Adipose tissue (tissue), 3 donors: ENCODE data around the gene PAOX. TPM values are rescaled to one million over a fixed set of nuclear protein-coding genes. Genes with fewer than 3 reads are reported as not detected.
"Not testable (repeated sequence)": the region's sequence is repeated elsewhere in the genome, so short reads cannot be mapped to it uniquely, and the experiment has no call there.

Source experiments
- H3K27ac ChIP-seq: one replicate; pipeline ENCODE4 v1.5.1; 2013; ENCODE audit warnings: low read depth, low read length
- WGBS, 3 donors: extraction: QIAGEN DNeasy Blood & Tissue Kit; methylation state at CpG; one replicate each; pipeline ENCODE4 v1.1.7; 2013; 5-methylcytosine and 5-hydroxymethylcytosine counted together
- polyA plus RNA-seq, 3 donors: library from polyadenylated mRNA; stranded (reverse); fragments of 200-250 nt; gene quantifications; one replicate each; pipeline ENCODE4 v1.2.3, GENCODE V29; 2013
- donor health status: healthy with polysubstance abuse.
- donor health status: Bipolar disorder and iron deficiency.
- donor health status: healthy.

Gene PAOX
- polyA plus RNA-seq, 3 donors = 4.5 to 5.7 (median 5.4) TPM

DNA sequence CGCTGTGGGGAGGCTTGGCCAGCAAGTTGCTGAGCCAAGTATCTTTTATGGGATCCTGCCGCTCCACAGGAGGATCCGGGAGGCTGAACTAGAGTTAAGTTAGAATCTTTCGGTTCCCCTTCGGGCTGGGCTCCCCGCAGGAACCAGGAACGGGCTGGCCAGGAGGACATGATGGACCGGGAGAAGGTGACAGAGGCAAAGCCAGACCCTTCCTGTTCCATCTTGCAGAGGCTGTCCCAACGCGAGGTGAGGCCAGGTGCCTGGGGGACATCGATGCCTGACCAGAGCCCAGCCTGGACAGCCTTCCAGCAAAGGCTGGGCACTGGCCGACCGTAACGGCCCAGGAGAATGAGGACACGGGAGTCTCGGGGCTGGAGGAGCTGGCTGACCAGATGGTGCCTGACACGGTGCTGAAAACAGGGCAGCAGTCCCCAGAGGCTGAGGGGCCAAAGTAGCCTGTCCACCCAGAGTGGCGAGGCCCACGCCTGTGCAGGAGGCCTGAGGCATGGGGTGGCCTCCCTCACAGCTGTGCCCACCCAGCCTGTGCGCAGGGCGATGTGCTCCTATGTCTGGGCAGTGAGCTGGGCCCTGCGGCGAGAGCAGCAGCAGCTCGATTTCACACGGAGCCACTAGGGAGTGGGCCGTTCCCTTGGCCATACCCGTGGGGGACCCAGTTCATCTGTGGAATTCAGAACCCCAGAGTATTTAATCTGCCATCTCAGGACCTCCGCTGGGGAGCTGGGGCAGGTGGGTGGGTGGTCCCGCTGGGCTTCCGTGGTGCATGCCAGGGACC lies 1.8 kb upstream of the PAOX start:
- WGBS, 3 donors = 89 to 93% (median 93%) methylated on average over 30 of the region's 30 CpGs
- H3K27ac ChIP-seq = no peak overlapping the region

DNA sequence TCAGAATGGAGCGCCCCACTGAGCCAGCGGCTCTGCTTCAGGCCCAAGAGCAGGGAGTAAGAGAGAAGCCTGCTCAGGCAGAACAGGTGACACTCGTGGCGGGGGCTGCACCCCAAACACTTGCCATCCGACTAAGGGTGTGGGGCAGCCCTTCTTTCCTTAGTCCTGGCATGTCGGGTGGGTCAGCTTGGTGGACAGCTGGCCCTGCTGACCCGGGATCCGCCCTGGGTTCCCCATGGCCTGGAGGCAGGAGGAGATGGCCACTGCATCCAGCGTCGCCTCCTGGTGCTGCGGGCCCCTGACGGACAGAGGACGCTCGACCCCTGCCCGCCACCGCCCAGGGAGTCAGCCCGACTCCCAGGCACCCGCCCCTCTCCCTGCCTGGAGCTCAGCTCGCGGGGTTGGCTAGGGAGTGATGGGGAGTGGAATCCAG lies 1.2 kb upstream of the PAOX start:
- WGBS, 3 donors = 29 to 30% (median 29%) methylated on average over 20 of the region's 20 CpGs
- H3K27ac ChIP-seq = no peak overlapping the region

DNA sequence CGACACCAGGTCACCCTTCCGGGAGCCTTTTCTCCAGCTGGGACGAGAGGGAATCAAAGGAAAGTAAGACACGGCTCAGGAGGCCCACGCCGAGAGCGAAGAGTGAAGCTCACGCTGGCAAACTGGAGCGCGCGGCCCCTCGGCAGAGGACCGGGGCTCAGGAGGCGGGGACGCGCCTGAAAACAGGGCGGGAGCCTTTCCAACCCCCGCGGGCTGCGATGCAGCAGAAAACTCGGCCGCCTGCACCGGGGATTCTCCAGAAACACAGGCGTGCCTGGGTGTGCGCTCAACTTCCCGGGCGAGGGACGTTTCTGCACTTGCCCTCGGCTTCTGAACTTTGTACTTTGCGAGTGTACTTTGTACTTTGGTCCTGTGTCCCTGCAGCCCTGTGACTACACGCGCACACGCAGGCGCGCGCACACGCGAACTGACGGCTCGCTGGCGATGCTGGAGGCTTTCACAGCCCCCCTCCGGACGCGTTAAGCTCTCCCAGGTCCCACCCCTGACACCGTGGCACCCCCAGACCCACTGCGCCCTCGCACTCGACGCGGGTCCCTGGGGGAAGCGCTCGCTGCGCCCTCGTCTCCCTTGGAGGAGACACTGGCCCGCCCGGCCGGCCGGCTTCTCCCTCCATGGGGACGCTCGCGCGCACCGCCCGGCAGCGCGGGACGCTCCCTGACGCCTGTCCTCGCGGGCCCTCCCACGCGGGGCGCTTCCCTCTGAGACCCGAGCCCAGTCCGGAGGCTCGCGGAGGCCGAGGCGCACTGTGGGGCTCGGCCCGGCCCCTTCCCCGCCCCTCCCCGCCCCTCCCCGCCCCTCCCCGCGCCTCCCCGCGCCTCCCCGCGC lies 588 bp upstream of the PAOX start:
- 0 to 1% (median 0%) methylated on average over 69 to 83 of the region's 90 CpGs for whole genome bisulfite sequencing, 3 donors
- H3K27ac ChIP-seq = no peak overlapping the region

DNA sequence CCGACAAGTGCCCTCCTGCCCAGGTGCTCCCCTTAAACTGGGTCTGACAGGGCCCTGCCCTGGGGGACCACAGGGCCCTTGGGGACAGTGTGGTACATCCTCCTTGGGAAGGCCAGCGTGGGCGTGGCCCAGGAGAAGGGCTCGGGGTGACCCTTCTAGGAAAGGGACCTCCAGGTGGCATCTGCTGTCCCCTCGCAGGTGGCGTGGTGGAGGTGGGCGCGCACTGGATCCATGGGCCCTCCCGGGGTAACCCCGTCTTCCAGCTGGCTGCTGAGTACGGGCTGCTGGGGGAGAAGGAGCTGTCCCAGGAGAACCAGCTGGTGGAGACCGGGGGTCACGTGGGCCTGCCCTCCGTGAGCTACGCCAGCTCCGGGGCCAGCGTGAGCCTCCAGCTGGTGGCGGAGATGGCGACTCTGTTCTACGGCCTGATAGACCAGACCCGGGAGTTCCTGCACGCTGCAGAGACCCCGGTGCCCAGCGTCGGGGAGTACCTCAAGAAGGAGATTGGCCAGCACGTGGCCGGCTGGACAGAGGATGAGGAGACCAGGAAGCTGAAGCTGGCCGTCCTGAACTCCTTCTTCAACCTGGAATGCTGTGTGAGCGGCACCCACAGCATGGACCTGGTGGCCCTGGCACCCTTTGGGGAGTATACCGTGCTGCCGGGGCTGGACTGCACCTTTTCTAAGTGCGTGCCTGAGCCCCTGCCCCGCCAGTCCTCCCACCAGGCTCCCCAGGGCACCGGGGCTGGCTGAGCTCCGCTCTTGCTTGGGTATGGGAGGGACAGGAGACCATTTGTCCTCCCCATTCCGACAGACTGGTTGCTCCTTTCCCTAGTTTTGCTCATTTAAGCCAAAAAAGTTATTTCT lies 972 bp downstream of the PAOX start:
- H3K27ac ChIP-seq = no peak overlapping the region
- 91 to 96% (median 93%) methylated on average over 35 to 36 of the region's 36 CpGs for WGBS, 3 donors

- WGBS, 3 donors = 65 to 90% (median 72%) methylated on average over 8 of the region's 8 CpGs
- H3K27ac ChIP-seq = no peak overlapping the region
These were observed 2.0 kb downstream of the PAOX start for GRCh38 chr10:133381036-133381435.

- 93 to 97% (median 97%) methylated on average over 4 of the region's 4 CpGs for WGBS, 3 donors
- no peak overlapping the region for H3K27ac ChIP-seq
These were observed 4.5 kb downstream of the PAOX start for GRCh38 chr10:133383551-133383950.

DNA sequence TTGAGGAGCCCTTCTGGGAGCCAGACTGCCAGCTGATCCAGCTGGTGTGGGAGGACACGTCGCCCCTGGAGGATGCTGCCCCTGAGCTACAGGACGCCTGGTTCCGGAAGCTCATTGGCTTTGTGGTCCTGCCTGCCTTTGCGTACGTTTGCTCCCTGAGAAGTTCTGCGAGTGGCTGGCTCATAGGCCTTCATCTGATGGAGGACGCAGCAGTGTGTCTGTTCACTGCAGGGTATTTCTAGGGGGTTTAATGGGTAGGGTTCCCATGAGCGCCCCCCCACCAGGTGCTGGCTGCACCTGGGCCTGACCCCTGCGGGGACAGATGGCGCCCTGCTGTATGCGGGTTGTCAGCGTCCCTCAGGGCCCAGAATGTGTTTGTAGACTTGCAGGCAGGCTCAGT lies 5.0 kb downstream of the PAOX start:
- WGBS, 3 donors = 89 to 93% (median 92%) methylated on average over 13 of the region's 13 CpGs
- no peak overlapping the region for H3K27ac ChIP-seq

GRCh38 chr10:133385214-133385613 lies 6.2 kb downstream of the PAOX start:
- WGBS, 3 donors = 90 to 98% (median 95%) methylated on average over 2 of the region's 2 CpGs

GRCh38 chr10:133386951-133387350 lies 7.9 kb downstream of the PAOX start:
- H3K27ac ChIP-seq = not testable (repeated sequence)
- WGBS, 3 donors = 96 to 100% (median 97%) methylated on average over 4 of the region's 4 CpGs

More at GRCh38 chr10:133385214-133385613, 6.2 kb downstream of the PAOX start:
- no peak overlapping the region for H3K27ac ChIP-seq

GRCh38 chr10:133388236-133388972 lies 9.3 kb downstream of the PAOX start:
- 87 to 88% (median 88%) methylated on average over 17 of the region's 17 CpGs for WGBS, 3 donors
- H3K27ac ChIP-seq = no peak overlapping the region

GRCh38 chr10:133388973-133389818 lies 10.1 kb downstream of the PAOX start:
- WGBS, 3 donors = 58 to 83% (median 59%) methylated on average over 39 of the region's 39 CpGs
- H3K27ac ChIP-seq = no peak overlapping the region

- H3K27ac ChIP-seq = no peak overlapping the region
- 87 to 90% (median 90%) methylated on average over 19 of the region's 19 CpGs for WGBS, 3 donors
These were observed 11.7 kb downstream of the PAOX start for GRCh38 chr10:133390597-133391248.

- no peak overlapping the region for H3K27ac ChIP-seq
- 94 to 95% (median 95%) methylated on average over 12 of the region's 12 CpGs for WGBS, 3 donors
These were observed 12.2 kb downstream of the PAOX start for GRCh38 chr10:133391249-133391635.

- no peak overlapping the region for H3K27ac ChIP-seq
- 82 to 86% (median 82%) methylated on average over 11 to 12 of the region's 12 CpGs for WGBS, 3 donors
These were observed 12.9 kb downstream of the PAOX start for GRCh38 chr10:133391761-133392518.

DNA sequence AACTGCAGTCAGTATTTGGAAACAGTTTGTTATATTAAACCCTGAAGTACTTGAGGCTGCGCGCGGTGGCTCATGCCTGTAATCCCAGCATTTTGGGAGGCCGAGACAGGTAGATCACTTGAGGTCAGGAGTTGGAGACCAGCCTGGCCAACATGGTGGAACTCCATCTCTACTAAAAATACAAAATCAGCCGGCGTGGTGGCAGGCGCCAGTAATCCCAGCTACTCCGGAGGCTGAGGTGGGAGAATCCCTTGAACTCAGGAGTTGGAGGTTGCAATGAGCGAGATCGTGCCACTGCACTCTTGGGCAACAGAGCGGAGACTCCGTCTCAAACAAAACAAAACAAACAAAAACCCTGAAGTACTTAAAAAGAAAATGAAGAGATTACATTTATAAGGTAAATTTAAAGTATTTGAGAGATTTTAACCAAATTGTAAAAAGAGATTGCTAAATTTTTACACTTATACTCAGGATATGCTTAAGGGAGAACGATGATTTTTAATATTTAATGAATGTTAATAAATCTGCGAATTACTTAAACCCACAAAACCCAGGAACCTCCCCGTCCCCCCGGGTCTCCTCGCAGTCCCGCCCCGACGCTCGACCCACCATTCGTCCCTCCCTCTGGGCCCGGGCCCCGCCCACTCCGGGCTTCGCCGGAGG lies 14.5 kb downstream of the PAOX start:
- H3K27ac ChIP-seq = no peak overlapping the region
- WGBS, 3 donors = 35 to 36% (median 36%) methylated on average over 27 of the region's 27 CpGs
